Measurements from ENCODE around the gene MUC21. TPM values are rescaled to one million over a fixed set of nuclear protein-coding genes. Genes with fewer than 3 reads are reported as not detected.

MUC21 gene
- polyA plus RNA-seq, 3 donors, result not detected

DNA sequence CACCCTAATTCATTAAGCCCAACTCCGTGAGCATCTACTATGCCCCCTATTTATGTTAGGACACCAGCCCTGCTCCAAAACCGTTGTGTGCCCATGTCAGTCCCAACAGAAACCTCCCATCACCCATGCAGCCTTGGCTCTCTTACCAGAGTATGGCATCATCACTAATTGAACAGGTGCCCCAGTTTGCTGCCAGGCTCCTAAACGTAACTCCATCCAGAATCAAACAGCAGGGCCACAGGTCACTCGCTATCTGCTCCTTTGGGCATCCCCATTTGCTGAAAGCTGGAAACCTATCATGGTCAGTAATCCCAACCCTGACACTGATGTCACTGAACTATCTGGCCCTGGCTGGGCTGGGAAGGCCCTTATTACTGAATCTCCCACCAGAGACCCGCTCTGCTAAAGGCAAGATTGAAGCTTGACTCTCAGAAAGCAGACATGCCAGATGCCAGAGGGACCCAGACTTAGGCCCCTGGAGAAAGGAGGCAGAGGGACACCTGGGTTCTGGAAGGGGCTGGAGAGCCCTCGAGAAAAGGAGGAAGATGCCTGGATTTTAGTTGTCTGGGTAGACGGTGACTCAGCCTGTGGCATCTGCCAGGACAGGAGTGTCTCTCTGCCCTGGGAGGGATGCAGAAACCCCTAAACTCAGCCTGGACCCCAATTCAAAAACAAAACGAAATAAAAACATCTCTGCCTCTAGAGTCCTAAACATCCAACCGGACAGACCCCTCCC is 28.7 kb upstream of the MUC21 start:
- peak overlapping the region in 2 of 7 donors; percentile 7 to 9 for H3K27ac Mint-ChIP-seq
- H3K9me3 ChIP-seq (replicated peaks in 1 of 2; ENCODE audit: control insufficient read depth in 1 of 2, insufficient read depth in 1 of 2, low read length in 2 of 2), result no peaks in the 10 kb centered on the region
- TF ChIP-seq CTCF (IDR thresholded peaks at IDR 0.05), result no peak

GRCh38 chr6:30955367-30956042 is 28.0 kb upstream of the MUC21 start:
- peak overlapping the region; percentile 86 for H2AFZ ChIP-seq (ENCODE audit: insufficient read depth, low read depth, low read length, poor library complexity, severe bottlenecking)
- H3K27me3 ChIP-seq (ENCODE audit: control insufficient read depth in 2 of 2, insufficient read depth in 2 of 2, low read length in 2 of 2), result peaks cover 49 to 78% of the 10 kb centered on the region in 2 donors
- TF ChIP-seq CTCF (IDR thresholded peaks at IDR 0.05), result no peak
- H4K20me1 ChIP-seq (ENCODE audit: insufficient read depth, low read length), result no peaks in the 10 kb centered on the region
- no peak overlapping the region for H3K27ac ChIP-seq (ENCODE audit: low read depth in 1 of 2, low read length in 2 of 2)
- peaks cover 14 to 15% of the 10 kb centered on the region in 2 donors for H3K4me1 ChIP-seq (ENCODE audit: control insufficient read depth in 1 of 2, insufficient read depth in 2 of 2, low read length in 2 of 2)
- no peaks in the 10 kb centered on the region for H3K9me3 ChIP-seq (replicated peaks in 1 of 2; ENCODE audit: control insufficient read depth in 1 of 2, insufficient read depth in 1 of 2, low read length in 2 of 2)
- peak; percentile 50 to 68 (median 63) for DNase-seq
- Mint-ChIP-seq H3K36me3 (no peaks in the 10 kb centered on the region), H3K27me3 (ENCODE audit: low read depth in 3 of 3) (peaks cover 57 to 83% (median 66%) of the 10 kb centered on the region in 3 donors), H3K27ac (peak overlapping the region in 3 of 7 donors; percentile 9 to 61 (median 17)), H3K4me3 (peak overlapping the region; percentile 75 to 91), H3K9me3 (peaks cover 0 to 5% (median 2%) of the 10 kb centered on the region in 7 donors), H3K4me1 (peaks cover 11% of the 10 kb centered on the region)
- intact Hi-C loops (cut with micrococcal nuclease), result no loop called here
- H3K79me2 ChIP-seq (ENCODE audit: insufficient read depth, low read length), result no peaks in the 10 kb centered on the region
- H3K36me3 ChIP-seq (replicated peaks in 1 of 2; ENCODE audit: control insufficient read depth in 1 of 2, insufficient read depth in 2 of 2, low read length in 2 of 2), result no peaks in the 10 kb centered on the region
- H3K4me2 ChIP-seq (replicated peaks; ENCODE audit: extremely low read depth, low read length, poor library complexity, severe bottlenecking), result peak overlapping the region; percentile 76
- peak overlapping the region; percentile 33 to 80 (median 41) for H3K4me3 ChIP-seq (replicated peaks in 1 of 3; ENCODE audit: low read depth in 2 of 3, low read length in 3 of 3)
- peak overlapping the region; percentile 57 for H3K9ac ChIP-seq (ENCODE audit: insufficient read depth, low read length, poor library complexity, severe bottlenecking)
- WGBS (ENCODE audit: insufficient coverage), result 0% methylated on average over 33 of the region's 46 CpGs

More for the DNA sequence above, 28.7 kb upstream of the MUC21 start:
- no peaks in the 10 kb centered on the region for H3K79me2 ChIP-seq (ENCODE audit: insufficient read depth, low read length)
- Mint-ChIP-seq H3K36me3 (no peaks in the 10 kb centered on the region), H3K27me3 (ENCODE audit: low read depth in 3 of 3) (peaks cover 59 to 89% (median 69%) of the 10 kb centered on the region in 3 donors), H3K9me3 (peaks cover 0 to 8% (median 5%) of the 10 kb centered on the region in 7 donors), H3K4me3 (peak overlapping the region; percentile 75 to 91), H3K4me1 (peaks cover 11% of the 10 kb centered on the region)
- H3K4me1 ChIP-seq (ENCODE audit: control insufficient read depth in 1 of 2, insufficient read depth in 2 of 2, low read length in 2 of 2), result peaks cover 14 to 15% of the 10 kb centered on the region in 2 donors
- H3K27ac ChIP-seq (ENCODE audit: low read depth in 1 of 2, low read length in 2 of 2), result no peak overlapping the region
- peaks cover 49 to 78% of the 10 kb centered on the region in 2 donors for H3K27me3 ChIP-seq (ENCODE audit: control insufficient read depth in 2 of 2, insufficient read depth in 2 of 2, low read length in 2 of 2)
- no peaks in the 10 kb centered on the region for H3K36me3 ChIP-seq (replicated peaks in 1 of 2; ENCODE audit: control insufficient read depth in 1 of 2, insufficient read depth in 2 of 2, low read length in 2 of 2)
- H4K20me1 ChIP-seq (ENCODE audit: insufficient read depth, low read length), result no peaks in the 10 kb centered on the region
- WGBS (ENCODE audit: insufficient coverage), result 77% methylated on average over 6 of the region's 9 CpGs
- peak overlapping the region; percentile 57 for H3K9ac ChIP-seq (ENCODE audit: insufficient read depth, low read length, poor library complexity, severe bottlenecking)
- H3K4me2 ChIP-seq (replicated peaks; ENCODE audit: extremely low read depth, low read length, poor library complexity, severe bottlenecking), result peak overlapping the region; percentile 76
- peak overlapping the region; percentile 33 to 80 (median 41) for H3K4me3 ChIP-seq (replicated peaks in 1 of 3; ENCODE audit: low read depth in 2 of 3, low read length in 3 of 3)
- peak overlapping the region; percentile 86 for H2AFZ ChIP-seq (ENCODE audit: insufficient read depth, low read depth, low read length, poor library complexity, severe bottlenecking)
- DNase-seq, result peak; percentile 7 to 33 (median 29)
- intact Hi-C loops (cut with micrococcal nuclease), result no loop called here
